HG03039 (cell line): ENCODE measurements around the gene WASHC4.
"Not testable (repeated sequence)": the region's sequence is repeated elsewhere in the genome, so short reads cannot be mapped to it uniquely, and the experiment has no call there.

Experiments
- ATAC-seq: cut with Tn5 transposase; IDR thresholded peaks from one replicate; pipeline ENCODE4 v1.9.1; 2021; ENCODE audit warnings: mild to moderate bottlenecking, moderate library complexity; ENCODE audit not compliant: unreplicated experiment

WASHC4 gene

GRCh38 chr12:105164068-105164467, 56.5 kb downstream of the WASHC4 start:
- no peak for ATAC-seq

DNA sequence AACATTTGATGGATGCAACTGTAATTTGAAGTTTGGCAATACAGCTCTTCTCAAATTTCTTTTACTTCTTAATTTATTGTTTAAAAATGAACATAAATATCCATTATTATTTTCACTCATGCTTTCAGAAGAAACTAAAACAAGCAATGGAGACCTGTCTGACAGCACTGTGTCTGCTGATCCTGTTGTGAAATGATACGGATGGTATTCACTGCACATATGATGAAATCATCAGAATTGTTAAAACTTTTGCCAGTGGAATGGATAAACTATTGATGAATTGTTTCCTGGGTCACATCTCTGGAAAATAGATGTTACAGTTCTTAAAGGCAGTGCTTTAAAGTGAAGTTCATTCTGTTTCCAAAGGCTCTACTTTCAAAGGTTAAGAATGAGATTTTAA, 59.2 kb downstream of the WASHC4 start:
- ATAC-seq, result no peak

DNA sequence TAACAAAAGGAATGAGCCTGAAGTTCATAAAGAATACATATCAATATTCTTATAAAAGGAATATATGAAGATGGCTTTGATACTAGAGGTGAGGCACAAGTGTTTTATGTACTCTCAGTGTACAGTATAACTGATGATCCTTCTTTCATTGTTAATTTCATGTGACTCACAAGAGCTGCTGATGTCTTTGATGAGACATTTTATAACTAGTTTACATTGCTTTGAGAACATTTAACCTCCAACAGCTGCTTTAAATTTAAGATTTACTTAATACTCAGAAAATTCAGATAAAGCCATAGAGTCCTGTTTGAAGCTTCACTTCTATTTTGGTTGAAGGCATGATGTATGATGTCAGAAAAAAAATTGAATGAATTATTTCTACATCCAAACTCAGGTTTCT, 59.8 kb downstream of the WASHC4 start:
- no peak for ATAC-seq

GRCh38 chr12:105168006-105168405, 60.5 kb downstream of the WASHC4 start:
- no peak for ATAC-seq

GRCh38 chr12:105170139-105170538, 62.6 kb downstream of the WASHC4 start:
- ATAC-seq, result no peak

GRCh38 chr12:105171691-105172436, 64.3 kb downstream of the WASHC4 start:
- no peak for ATAC-seq

DNA sequence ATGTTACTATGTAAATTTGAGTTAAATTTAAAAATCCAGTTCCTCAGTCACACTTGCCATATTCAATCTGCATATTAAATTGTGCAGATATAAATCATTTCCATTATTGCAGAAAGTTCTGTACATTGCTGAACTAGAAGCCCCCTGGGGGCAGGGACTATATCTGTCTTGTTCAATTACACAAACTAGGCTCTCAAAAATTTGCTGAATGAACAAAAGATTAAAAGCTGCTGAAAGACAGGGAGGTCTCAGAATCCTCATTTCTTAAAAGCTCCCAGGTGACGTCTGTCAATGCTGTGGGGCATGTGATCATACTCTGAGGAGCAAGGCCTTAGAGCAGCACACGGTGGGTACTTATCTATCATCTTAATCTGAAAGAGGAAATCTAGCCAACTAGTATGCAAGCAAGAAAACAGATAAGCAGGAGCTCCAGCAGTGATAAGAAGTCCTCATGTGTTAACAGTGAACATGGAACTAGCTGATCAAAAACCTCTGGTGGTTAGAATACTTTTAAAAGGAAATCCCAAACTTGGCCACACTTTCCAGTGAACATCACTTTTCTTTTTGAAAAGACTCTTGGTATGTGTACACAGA, 68.0 kb downstream of the WASHC4 start:
- no peak for ATAC-seq

GRCh38 chr12:105177208-105177607, 69.7 kb downstream of the WASHC4 start:
- ATAC-seq, result no peak

DNA sequence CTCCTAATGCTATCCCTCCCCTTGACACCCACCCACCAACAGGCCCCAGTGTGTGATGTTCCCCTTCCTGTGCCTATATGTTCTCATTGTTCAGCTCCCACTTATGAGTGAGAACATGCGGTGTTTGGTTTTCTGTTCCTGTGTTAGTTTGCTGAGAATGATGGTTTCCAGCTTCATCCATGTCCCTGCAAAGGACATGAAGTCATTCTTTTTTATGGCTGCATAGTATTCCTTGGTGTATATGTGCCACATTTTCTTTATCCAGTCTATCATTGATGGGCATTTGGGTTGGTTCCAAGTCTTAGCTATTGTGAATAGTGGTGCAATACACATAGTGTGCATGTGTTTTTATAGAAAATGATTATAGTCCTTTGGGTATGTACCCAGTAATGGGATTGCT, 71.6 kb downstream of the WASHC4 start:
- ATAC-seq, result not testable (repeated sequence)

DNA sequence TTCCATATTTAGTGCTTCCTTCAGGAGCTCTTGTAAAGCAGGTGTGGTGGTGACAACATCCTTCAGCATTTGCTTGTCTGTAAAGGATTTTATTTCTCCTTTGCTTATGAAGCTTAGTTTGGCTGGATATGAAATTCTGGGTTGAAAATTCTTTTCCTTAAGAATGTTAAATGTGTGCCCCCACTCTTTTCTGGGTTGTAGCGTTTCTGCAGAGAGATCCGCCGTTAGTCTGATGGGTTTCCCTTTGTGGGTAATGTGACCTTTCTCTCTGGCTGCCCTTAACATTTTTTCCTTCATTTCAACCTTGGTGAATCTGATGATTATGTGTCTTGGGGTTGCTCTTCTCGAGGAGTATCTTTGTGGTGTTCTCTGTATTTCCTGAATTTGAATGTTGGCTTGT, 75.9 kb downstream of the WASHC4 start:
- not testable (repeated sequence) for ATAC-seq

GRCh38 chr12:105183976-105184375, 76.4 kb downstream of the WASHC4 start:
- not testable (repeated sequence) for ATAC-seq

GRCh38 chr12:105189293-105189692, 81.8 kb downstream of the WASHC4 start:
- no peak for ATAC-seq

- ATAC-seq, result no peak
Measured at GRCh38 chr12:105190530-105190929, 83.0 kb downstream of the WASHC4 start.

- ATAC-seq, result no peak
Measured at GRCh38 chr12:105192624-105193225, 85.2 kb downstream of the WASHC4 start.

GRCh38 chr12:105194947-105195346, 87.4 kb downstream of the WASHC4 start:
- ATAC-seq, result no peak

- no peak for ATAC-seq
Measured at GRCh38 chr12:105196090-105196489, 88.6 kb downstream of the WASHC4 start.

- no peak for ATAC-seq
Measured at GRCh38 chr12:105198961-105199360, 91.4 kb downstream of the WASHC4 start.

DNA sequence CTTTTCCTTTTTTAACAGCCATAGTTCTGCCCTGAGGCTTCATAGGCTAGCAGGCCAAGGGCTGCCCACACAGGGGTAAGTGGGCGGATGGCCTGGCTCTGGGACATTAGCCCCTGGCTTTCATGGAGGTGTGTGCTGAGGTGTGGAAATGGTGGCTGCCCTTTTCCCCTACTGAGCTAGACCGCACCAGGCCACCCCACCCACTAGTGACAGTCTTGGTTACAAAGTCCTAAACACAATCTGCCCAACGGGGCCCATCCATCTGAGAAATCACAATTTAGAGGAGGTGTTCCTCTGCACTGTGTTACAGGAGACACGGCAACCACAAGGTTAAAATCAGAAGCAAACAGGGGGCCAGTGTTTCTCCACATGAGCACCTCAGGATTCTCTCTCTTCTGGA, 92.9 kb downstream of the WASHC4 start:
- ATAC-seq, result no peak

- no peak for ATAC-seq
Measured at GRCh38 chr12:105201299-105201698, 93.8 kb downstream of the WASHC4 start.

DNA sequence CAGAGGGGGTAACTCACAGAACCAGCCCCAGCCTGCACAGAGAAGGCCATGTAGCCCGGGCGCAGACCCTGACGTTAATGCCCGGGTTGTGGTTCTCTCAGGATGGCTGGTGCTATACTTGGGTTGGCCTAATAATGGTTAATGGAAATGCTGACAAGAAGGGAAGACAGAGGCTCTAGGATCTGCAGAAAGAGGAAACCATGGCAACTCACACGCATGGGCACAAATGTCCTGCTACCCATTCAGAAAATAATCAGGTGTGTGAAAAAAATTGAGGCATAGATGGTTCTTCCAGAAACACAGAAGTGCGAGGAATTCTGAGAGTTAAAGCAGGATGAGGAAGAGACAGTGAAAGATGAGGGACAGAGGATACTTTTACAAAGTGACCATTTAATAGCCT, 94.7 kb downstream of the WASHC4 start:
- ATAC-seq, result no peak

GRCh38 chr12:105204127-105204526, 96.6 kb downstream of the WASHC4 start:
- ATAC-seq, result no peak

GRCh38 chr12:105204916-105205315, 97.4 kb downstream of the WASHC4 start:
- no peak for ATAC-seq
